Sigmoid colon (tissue), 7 donors: Measurements from ENCODE around the gene SMCHD1. TPM values are rescaled to one million over a fixed set of nuclear protein-coding genes. Genes with fewer than 3 reads are reported as not detected.
"Not testable (repeated sequence)": the region's sequence is repeated elsewhere in the genome, so short reads cannot be mapped to it uniquely, and the experiment has no call there.

Source experiments
- DNase-seq: peaks from one replicate; pipeline ENCODE4 v3.0.0-alpha.2; 2019
- H3K27ac ChIP-seq, 4 donors: fragments of 200-600 bp; sonication (generic); one replicate each; pipeline ENCODE4 v1.5.1; 2016 to 2019; ENCODE audit warnings: mild to moderate bottlenecking in 1 of 4
- H3K27me3 ChIP-seq, 3 donors: fragments of 200-600 bp; sonication (generic); one replicate each; pipeline ENCODE4 v1.5.1; 2019; ENCODE audit warnings: mild to moderate bottlenecking in 1 of 3
- H3K36me3 ChIP-seq, 4 donors: fragments of 200-600 bp; sonication (generic); one replicate each; pipeline ENCODE4 v1.5.1; 2016 to 2019
- H3K4me1 ChIP-seq, 4 donors: fragments of 200-600 bp; sonication (generic); one replicate each; pipeline ENCODE4 v1.5.1; 2017 to 2019
- H3K4me3 ChIP-seq, 4 donors: fragments of 200-600 bp; sonication (generic); one replicate each; pipeline ENCODE4 v1.5.1; 2017 to 2019; ENCODE audit warnings: mild to moderate bottlenecking in 2 of 4, moderate library complexity in 1 of 4
- H3K9me3 ChIP-seq, 4 donors: fragments of 200-600 bp in 3 of 4; sonication (generic) in 3 of 4; one replicate each; pipeline versions ENCODE4 v1.5.1 to v1.6.1; 2013 to 2019
- EP300 ChIP-seq, 4 donors: sonication (generic); formaldehyde crosslinking; IDR thresholded peaks; one replicate each; pipeline ENCODE4 v1.6.1; 2017; ENCODE audit warnings: antibody characterized with exemption in 4 of 4
- POLR2A ChIP-seq, 2 donors: fragments of 450-650 bp; IDR thresholded peaks; one replicate each; pipeline ENCODE4 v1.6.1; 2016; ENCODE audit warnings: antibody characterized with exemption in 2 of 2, mild to moderate bottlenecking in 2 of 2, moderate library complexity in 2 of 2
- POLR2AphosphoS5 ChIP-seq, 4 donors: sonication (generic); formaldehyde crosslinking; IDR thresholded peaks; one replicate each; pipeline ENCODE4 v1.6.1; 2017; ENCODE audit warnings: antibody characterized with exemption in 4 of 4
- whole genome bisulfite sequencing, 2 donors: extraction: QIAGEN DNeasy Blood & Tissue Kit; methylation state at CpG; one replicate each; pipeline ENCODE4 v1.1.7; 2013; 5-methylcytosine and 5-hydroxymethylcytosine counted together
- intact Hi-C: fragments of 100-400 bp; cut with DNase I; formaldehyde crosslinking; loops from one replicate; pipeline ENCODE4 v1.15.1; 2023
- polyA plus RNA-seq, 3 donors: library from polyadenylated mRNA; stranded (reverse); fragments of 200-250 nt; gene quantifications; one replicate each; pipeline ENCODE4 v1.2.3, GENCODE V29; 2013
- total RNA-seq, 4 donors: library from RNA; depleted of rRNA; stranded (reverse); fragments of >200 nt; gene quantifications; one replicate each; pipeline ENCODE4 v1.1.0, GENCODE V29; 2016
- TF ChIP-seq, protein P1 (sequence below), 4 experiments: fragments of 450-650 bp in 3 of 4; fragments of 200-600 bp in 1 of 4; IDR thresholded peaks; one replicate each; pipeline ENCODE4 v1.5.1; 2016 to 2019; ENCODE audit warnings: antibody characterized with exemption in 4 of 4, mild to moderate bottlenecking in 3 of 4, moderate library complexity in 2 of 4
- donor health status: healthy with polysubstance abuse.
- donor health status: Bipolar disorder and iron deficiency.
- donor health status: healthy.

Gene SMCHD1
- total and polyA plus RNA-seq, 7 donors: 14.8 to 101 (median 69.9) TPM

DNA sequence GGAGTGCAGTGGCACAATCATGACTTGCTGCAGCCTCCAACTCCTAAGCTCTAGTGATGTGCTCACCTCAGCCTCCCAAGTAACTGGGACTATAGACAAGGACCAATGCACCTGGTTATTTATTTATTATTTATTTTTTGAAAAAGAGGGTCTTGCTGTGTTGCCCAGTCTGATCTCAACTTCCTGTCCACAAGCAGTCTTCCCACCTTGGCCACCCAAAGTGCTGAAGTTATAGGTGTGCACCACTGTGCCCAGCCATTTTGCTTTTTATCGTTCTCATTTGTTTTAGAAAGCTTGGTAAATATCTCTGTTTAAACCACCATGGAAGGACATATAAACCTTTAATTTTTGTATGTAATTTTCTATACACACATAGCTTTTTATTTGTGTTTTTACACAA, 74.2 kb downstream of the SMCHD1 start:
- Histone ChIP-seq H3K27me3 (no peaks in the 10 kb centered on the region), H3K4me3 (no peak overlapping the region), H3K36me3 (peaks cover 0 to 93% (median 44%) of the 10 kb centered on the region in 4 donors), H3K4me1 (no peaks in the 10 kb centered on the region), H3K9me3 (no peaks in the 10 kb centered on the region), H3K27ac (no peak overlapping the region)
- intact Hi-C loops: no loop called here
- TF ChIP-seq POLR2AphosphoS5 (IDR thresholded peaks at IDR 0.05) (no peak), POLR2A (IDR thresholded peaks at IDR 0.05) (no peak), EP300 (IDR thresholded peaks at IDR 0.05) (no peak)
- TF ChIP-seq, protein P1, sequence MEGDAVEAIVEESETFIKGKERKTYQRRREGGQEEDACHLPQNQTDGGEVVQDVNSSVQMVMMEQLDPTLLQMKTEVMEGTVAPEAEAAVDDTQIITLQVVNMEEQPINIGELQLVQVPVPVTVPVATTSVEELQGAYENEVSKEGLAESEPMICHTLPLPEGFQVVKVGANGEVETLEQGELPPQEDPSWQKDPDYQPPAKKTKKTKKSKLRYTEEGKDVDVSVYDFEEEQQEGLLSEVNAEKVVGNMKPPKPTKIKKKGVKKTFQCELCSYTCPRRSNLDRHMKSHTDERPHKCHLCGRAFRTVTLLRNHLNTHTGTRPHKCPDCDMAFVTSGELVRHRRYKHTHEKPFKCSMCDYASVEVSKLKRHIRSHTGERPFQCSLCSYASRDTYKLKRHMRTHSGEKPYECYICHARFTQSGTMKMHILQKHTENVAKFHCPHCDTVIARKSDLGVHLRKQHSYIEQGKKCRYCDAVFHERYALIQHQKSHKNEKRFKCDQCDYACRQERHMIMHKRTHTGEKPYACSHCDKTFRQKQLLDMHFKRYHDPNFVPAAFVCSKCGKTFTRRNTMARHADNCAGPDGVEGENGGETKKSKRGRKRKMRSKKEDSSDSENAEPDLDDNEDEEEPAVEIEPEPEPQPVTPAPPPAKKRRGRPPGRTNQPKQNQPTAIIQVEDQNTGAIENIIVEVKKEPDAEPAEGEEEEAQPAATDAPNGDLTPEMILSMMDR (IDR thresholded peaks at IDR 0.05): no peak
- 95 to 98% methylated on average over 1 of the region's 1 CpG for WGBS, 2 donors
- no peak for DNase-seq

DNA sequence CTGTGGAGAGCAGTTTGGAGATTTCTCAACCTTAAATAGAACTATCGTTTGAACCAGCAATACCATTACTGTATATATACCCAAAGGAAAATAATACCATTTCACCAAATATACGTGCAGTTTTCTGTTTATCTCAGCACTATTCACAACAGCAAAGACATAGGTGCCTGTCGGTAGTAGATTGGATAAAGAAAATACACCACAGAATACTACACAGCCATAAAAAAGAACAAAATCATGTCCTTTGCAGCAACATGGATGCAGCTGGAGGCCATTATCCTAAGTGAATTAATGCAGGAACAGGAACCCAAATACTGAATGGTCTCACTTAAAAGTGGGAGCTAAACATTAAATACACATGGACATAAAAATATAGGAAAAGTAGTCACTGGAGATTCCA, 81.3 kb downstream of the SMCHD1 start:
- TF ChIP-seq, protein P1 (IDR thresholded peaks at IDR 0.05): no peak
- TF ChIP-seq POLR2A (IDR thresholded peaks at IDR 0.05): no peak
- Histone ChIP-seq H3K36me3 (peaks cover 0 to 88% (median 50%) of the 10 kb centered on the region in 4 donors), H3K4me1 (no peaks in the 10 kb centered on the region), H3K9me3 (no peaks in the 10 kb centered on the region), H3K4me3 (no peak overlapping the region), H3K27me3 (no peaks in the 10 kb centered on the region), H3K27ac (no peak overlapping the region)
- WGBS, 2 donors: 98 to 99% methylated on average over 3 of the region's 3 CpGs
- DNase-seq: no peak
- intact Hi-C loops: no loop called here

DNA sequence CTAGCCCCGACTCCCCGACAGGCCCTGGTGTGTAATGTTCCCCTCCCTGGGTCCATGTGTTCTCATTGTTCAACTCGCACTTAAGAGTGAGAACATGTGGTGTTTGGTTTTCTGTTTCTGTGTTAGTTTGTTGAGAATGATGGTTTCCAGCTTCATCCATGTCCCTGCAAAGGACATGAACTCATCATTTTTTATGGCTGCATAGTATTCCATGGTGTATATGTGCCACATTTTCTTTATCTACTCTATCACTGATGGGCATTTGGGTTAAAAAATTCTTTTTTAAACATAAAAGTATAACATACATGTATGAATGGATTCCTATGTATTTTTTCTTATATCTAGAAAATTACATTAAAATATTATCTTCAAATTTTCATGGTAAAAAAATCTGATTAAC, 84.6 kb downstream of the SMCHD1 start:
- 99 to 100% methylated on average over 3 of the region's 3 CpGs for WGBS, 2 donors
- H3K4me1 ChIP-seq, H3K4me3 ChIP-seq, H3K27me3 ChIP-seq, H3K9me3 ChIP-seq, intact Hi-C loops, H3K27ac ChIP-seq, DNase-seq: not testable (repeated sequence)
- peaks cover 0 to 88% (median 37%) of the 10 kb centered on the region in 4 donors for H3K36me3 ChIP-seq

DNA sequence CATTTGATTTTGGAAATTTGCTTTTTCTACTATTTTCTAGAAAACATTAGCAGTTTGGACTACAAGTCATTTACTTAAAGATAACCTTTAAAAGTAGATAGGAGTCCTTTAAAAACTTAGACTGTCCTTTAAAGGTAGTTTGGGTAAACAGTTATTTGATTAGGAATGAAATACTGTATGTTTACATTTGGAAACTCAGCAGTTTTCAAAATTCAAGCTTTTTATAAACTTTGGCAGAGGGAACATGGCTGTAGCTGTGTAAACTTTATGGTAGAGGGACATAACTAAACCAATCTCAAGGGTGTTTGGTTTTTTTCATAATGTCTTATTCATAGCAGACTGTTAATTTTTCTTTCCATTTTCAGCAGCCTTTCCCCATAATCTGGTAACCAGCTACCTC, 90.7 kb downstream of the SMCHD1 start:
- Histone ChIP-seq H3K27ac (no peak overlapping the region), H3K4me1 (peaks cover 0 to 5% (median 3%) of the 10 kb centered on the region in 4 donors), H3K9me3 (no peaks in the 10 kb centered on the region), H3K36me3 (peaks cover 0 to 90% (median 25%) of the 10 kb centered on the region in 4 donors), H3K27me3 (no peaks in the 10 kb centered on the region), H3K4me3 (no peak overlapping the region)
- TF ChIP-seq, protein P1 (IDR thresholded peaks at IDR 0.05): no peak
- TF ChIP-seq POLR2AphosphoS5 (IDR thresholded peaks at IDR 0.05) (no peak), POLR2A (IDR thresholded peaks at IDR 0.05) (no peak), EP300 (IDR thresholded peaks at IDR 0.05) (no peak)
- DNase-seq: no peak
- intact Hi-C loops: no loop called here

DNA sequence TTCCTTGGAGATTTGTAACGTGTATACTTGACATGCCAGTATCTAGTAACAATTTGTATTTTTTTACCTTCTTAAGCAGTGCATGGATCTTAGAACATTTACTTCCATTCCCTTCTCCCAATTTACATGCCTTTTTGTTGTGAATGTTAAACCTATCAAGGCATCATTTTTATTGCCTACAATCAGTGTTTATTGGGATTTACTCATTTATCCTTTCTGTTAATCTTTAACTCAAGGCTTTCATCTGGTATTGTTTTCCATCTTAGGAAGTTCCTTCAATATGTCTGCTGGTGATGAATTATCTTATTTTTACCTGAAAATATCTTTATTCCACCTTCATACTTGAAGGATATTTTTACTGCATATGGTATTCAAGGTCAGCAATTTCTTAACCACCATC, 102.8 kb downstream of the SMCHD1 start:
- H3K27me3 ChIP-seq: no peaks in the 10 kb centered on the region
- H3K4me1 ChIP-seq: peaks cover 0 to 8% (median 0%) of the 10 kb centered on the region in 4 donors
- no peak for TF ChIP-seq POLR2AphosphoS5 (IDR thresholded peaks at IDR 0.05)
- TF ChIP-seq POLR2A (IDR thresholded peaks at IDR 0.05): no peak
- TF ChIP-seq, protein P1 (IDR thresholded peaks at IDR 0.05): no peak
- no peak for TF ChIP-seq EP300 (IDR thresholded peaks at IDR 0.05)
- no peak overlapping the region for H3K4me3 ChIP-seq
- peaks cover 9 to 77% (median 23%) of the 10 kb centered on the region in 4 donors for H3K36me3 ChIP-seq
- intact Hi-C loops: no loop called here
- no peak overlapping the region for H3K27ac ChIP-seq
- DNase-seq: no peak
- 15 to 68% methylated on average over 1 of the region's 1 CpG for WGBS, 2 donors
- no peaks in the 10 kb centered on the region for H3K9me3 ChIP-seq
